Measurements from ENCODE around the gene DMD.

The DMD gene

DNA sequence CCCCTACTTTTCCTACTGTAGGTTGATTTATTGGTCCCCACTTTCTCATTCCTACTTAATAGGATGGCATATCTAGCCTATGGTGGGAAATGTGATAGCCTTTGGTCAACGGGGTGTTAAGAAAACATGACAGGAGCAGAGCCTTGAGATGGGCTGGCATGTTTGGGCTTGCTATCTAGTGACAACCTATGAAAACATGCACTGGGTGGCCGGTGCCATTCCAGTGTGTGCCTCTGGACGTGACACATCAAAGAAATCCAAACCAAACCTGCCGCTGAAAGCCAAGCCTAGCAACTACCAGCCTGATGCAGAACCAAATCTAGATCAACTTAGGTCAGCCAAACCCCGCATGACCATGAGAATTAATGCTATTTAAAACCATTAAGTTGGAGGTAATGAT, 317.6 kb downstream of the DMD start:
- TF ChIP-seq, protein P1, sequence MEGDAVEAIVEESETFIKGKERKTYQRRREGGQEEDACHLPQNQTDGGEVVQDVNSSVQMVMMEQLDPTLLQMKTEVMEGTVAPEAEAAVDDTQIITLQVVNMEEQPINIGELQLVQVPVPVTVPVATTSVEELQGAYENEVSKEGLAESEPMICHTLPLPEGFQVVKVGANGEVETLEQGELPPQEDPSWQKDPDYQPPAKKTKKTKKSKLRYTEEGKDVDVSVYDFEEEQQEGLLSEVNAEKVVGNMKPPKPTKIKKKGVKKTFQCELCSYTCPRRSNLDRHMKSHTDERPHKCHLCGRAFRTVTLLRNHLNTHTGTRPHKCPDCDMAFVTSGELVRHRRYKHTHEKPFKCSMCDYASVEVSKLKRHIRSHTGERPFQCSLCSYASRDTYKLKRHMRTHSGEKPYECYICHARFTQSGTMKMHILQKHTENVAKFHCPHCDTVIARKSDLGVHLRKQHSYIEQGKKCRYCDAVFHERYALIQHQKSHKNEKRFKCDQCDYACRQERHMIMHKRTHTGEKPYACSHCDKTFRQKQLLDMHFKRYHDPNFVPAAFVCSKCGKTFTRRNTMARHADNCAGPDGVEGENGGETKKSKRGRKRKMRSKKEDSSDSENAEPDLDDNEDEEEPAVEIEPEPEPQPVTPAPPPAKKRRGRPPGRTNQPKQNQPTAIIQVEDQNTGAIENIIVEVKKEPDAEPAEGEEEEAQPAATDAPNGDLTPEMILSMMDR (IDR thresholded peaks at IDR 0.05; ENCODE audit: insufficient read depth, low read depth, low read length, missing control alignments): no peak
- no peak overlapping the region for H3K4me3 ChIP-seq (ENCODE audit: low read depth, low read length)
- DNase-seq (ENCODE audit: low read depth): no peak

DNA sequence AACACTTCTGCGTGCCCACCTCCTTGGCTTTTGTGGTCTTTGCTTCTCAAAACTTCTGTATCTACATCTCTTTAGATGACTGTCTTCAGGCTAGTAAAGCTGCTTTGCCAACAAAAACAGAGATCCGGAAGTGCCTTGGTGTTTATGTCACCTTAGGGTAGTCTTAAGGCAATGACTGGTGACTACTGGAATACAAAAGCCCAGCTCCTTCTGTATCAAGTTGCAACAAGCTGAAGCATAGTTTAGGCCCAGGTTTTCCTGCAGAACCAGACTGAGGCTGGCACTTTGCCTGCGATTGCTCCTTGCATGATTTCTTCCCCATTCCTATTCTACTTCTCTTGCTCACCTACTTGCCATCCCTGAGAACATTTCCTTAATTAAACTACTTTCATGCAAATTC, 333.8 kb downstream of the DMD start:
- H3K4me3 ChIP-seq (ENCODE audit: low read depth, low read length): no peak overlapping the region
- DNase-seq (ENCODE audit: low read depth): no peak
- TF ChIP-seq, protein P1 (IDR thresholded peaks at IDR 0.05; ENCODE audit: insufficient read depth, low read depth, low read length, missing control alignments): no peak

DNA sequence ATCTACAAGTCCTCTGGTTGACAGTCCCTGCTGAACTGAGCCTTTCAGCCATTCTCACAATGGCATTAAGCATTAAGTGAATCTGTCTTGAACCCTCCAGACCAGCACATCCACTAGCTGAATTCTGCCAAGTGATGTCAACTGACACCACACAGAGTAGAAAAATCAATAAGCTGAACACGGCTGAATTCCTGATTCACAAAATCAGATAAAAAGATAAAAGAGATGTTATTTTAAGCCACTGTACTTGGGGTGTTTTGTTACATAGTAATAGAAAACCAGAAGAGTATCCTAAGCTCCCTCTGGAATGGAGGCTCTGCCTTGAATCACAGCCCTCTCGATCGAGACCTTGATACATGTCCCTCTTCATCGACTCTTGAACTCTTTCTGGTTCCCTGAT, 336.5 kb downstream of the DMD start:
- TF ChIP-seq, protein P1 (IDR thresholded peaks at IDR 0.05; ENCODE audit: insufficient read depth, low read depth, low read length, missing control alignments): no peak
- no peak overlapping the region for H3K4me3 ChIP-seq (ENCODE audit: low read depth, low read length)
- no peak for DNase-seq (ENCODE audit: low read depth)

DNA sequence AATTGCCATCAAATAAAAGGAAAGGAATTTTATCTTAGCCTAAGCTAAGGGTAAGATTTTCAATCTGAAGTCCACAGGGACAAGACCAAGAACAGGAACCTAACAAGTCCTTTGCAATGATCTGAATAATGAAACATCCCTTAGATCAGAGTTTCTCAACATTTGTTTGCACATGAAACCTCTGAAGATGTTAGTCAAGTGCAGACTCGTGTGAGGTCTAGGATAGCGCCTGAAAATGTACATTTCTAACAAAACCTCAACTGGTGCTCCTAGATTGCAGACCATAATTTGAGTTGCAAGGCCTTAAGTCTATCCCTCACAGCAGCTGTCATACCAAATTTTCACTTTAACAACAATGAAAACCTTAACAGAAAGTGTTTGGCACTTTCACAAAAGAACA, 337.6 kb downstream of the DMD start:
- H3K4me3 ChIP-seq (ENCODE audit: low read depth, low read length): no peak overlapping the region
- DNase-seq (ENCODE audit: low read depth): no peak
- TF ChIP-seq, protein P1 (IDR thresholded peaks at IDR 0.05; ENCODE audit: insufficient read depth, low read depth, low read length, missing control alignments): no peak

DNA sequence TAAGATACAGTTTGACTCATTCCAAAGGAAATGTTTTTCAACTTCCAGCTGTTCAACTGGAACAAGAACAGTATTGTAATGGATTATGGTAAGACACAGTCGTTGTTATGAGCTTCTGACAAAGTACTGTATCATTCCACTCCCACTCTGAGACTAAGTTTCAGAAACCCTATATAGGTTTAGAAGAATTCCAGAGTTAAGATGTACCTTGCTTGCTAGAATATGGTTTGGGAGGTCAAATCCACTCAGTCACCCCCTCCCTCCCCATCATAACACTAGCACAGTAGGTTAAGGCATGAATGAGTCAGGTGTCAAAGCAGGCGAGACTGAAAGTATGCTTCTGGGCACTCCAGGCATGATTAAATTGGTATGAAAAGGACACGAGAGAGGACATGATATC, 339.7 kb downstream of the DMD start:
- no peak overlapping the region for H3K4me3 ChIP-seq (ENCODE audit: low read depth, low read length)
- DNase-seq (ENCODE audit: low read depth): no peak
- TF ChIP-seq, protein P1 (IDR thresholded peaks at IDR 0.05; ENCODE audit: insufficient read depth, low read depth, low read length, missing control alignments): no peak

DNA sequence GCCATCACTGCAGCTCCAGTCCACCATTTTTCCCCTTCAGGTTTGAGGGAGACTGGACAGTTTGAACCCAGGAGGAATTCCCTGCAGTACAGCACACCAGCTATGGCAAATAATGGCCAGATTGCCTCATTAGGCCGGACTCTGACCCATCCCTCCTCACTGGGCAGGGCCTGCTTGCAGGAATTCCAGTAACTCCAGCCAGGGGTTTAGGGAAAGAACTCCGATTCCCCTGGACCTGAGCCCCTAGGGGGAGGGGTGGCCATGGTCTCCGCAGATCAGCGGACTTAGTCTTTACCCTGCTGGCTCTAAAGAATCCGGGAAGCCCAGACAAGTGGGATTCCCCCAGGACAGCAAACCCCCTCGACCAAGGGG, 342.8 kb downstream of the DMD start:
- no peak for DNase-seq (ENCODE audit: low read depth)
- TF ChIP-seq, protein P1 (IDR thresholded peaks at IDR 0.05; ENCODE audit: insufficient read depth, low read depth, low read length, missing control alignments): no peak
- no peak overlapping the region for H3K4me3 ChIP-seq (ENCODE audit: low read depth, low read length)

DNA sequence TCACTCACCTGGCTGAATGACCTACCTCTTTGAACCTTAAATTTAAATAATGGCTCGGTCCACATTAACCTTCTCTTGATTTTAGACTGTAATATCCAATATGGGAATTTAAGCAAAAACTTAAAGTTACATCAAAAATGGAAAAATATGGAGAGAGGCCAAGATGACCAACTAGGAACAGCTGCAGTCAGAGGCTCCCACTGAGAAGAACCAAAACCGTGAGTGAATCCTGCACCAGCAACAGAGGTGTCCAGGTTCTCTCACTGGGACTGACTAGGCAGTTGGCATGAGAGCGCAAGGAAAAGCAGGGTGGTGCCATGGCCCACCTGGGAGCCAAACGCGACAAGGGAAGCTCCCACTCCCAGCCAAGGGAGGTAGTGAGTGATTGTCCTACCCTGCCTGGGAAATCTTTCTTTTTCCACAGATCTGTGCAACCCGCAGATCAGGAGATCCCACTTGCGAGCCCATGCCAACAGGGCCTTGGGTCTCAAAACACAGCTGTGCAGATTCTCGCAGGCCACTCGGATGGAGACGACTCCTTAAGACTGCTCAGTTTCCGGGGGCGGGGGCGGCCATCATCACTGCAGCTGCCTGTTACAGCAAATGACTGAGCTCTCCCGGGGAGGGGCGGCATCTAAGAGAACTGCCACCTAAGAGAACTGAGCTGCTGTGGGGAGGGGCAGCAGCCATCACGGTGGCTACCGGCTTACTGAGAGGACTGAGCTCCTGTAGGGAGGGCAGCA, 343.4 kb downstream of the DMD start:
- DNase-seq (ENCODE audit: low read depth): no peak
- H3K4me3 ChIP-seq (ENCODE audit: low read depth, low read length): no peak overlapping the region
- TF ChIP-seq, protein P1 (IDR thresholded peaks at IDR 0.05; ENCODE audit: insufficient read depth, low read depth, low read length, missing control alignments): no peak
